Activated naive CD4-positive, alpha-beta T cell treated with anti-CD3 and anti-CD28 coated beads for 36 hours (primary cell): ENCODE data around the gene TBRG1. TPM values are rescaled to one million over a fixed set of nuclear protein-coding genes. Genes with fewer than 3 reads are reported as not detected.

ENCODE experiments used
- total RNA-seq, 2 experiments: library from RNA; stranded (reverse); gene quantifications; one replicate each; pipeline ENCODE4 v1.2.3, GENCODE V29; 2021

Gene TBRG1
- total RNA-seq, 2 experiments from 2014 or later, result 28.3 to 28.6 TPM

Other genes starting within 250 kb of the TBRG1 start
- gene OR8B2, start 238.4 kb upstream of the TBRG1 start, total RNA-seq, result not detected
- gene OR8B3, start 223.8 kb upstream of the TBRG1 start, total RNA-seq, result not detected
- gene OR8B4, start 198.0 kb upstream of the TBRG1 start, total RNA-seq, result not detected
- gene OR8B8, start 177.2 kb upstream of the TBRG1 start, total RNA-seq, result not detected
- gene OR8B12, start 79.2 kb upstream of the TBRG1 start, total RNA-seq, result not detected
- not detected for gene OR8A1, start 52.9 kb upstream of the TBRG1 start, total RNA-seq
- gene PANX3, start 11.4 kb upstream of the TBRG1 start, total RNA-seq, result not detected
- gene SIAE, start 50.9 kb downstream of the TBRG1 start, total RNA-seq, result 10 to 100 TPM in 1 of 2 experiments, 1 to 10 TPM in 1; 7.8 to 10.8 TPM
- 1 to 10 TPM; 3.9 to 5.1 TPM for gene SPA17, start 51.0 kb downstream of the TBRG1 start, total RNA-seq
- gene NRGN, start 117.1 kb downstream of the TBRG1 start, total RNA-seq, result 10 to 100 TPM; 10.3 to 10.8 TPM
- under 1 TPM; 0.20 to 0.29 TPM for gene VSIG2, start 129.4 kb downstream of the TBRG1 start, total RNA-seq
- 1 to 10 TPM; 1.0 to 1.2 TPM for gene ESAM, start 139.4 kb downstream of the TBRG1 start, total RNA-seq
- gene MSANTD2, start 177.5 kb downstream of the TBRG1 start, total RNA-seq, result 1 to 10 TPM; 3.8 to 4.2 TPM
- gene ROBO3, start 242.6 kb downstream of the TBRG1 start, total RNA-seq, result 10 to 100 TPM; 24.2 to 24.5 TPM